VCaP (cell line): ENCODE measurements around the gene RGS11.

Experiments
- H3K27ac ChIP-seq: fragments of 450-650 bp; 2 replicates; pipeline ENCODE4 v1.5.1; 2017
- TF ChIP-seq, protein P1 (sequence below): fragments of 450-650 bp; conservative IDR thresholded peaks from 2 replicates; pipeline ENCODE4 v1.5.1; 2017; ENCODE audit warnings: mild to moderate bottlenecking, moderate library complexity

RGS11 gene

DNA sequence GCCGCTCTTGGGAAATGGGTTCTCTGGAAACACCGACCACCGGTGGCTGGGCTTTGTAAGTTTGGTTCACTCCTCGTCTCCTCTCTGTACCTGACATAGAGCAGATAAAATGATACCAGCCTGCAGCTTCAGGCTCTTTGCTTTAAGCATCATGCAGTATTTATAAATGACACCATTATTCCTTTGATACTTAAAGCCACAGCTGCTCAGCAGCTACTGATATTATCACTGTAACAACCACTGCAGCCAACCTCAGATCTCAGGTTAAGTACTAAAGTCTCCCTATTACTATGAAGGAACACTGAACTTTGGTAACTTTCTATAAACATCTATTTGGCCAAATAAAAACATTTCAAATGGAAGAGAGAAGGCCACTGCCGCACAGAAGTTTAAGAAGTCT lies 41.8 kb upstream of the RGS11 start:
- no peak overlapping the region for H3K27ac ChIP-seq
- TF ChIP-seq, protein P1, sequence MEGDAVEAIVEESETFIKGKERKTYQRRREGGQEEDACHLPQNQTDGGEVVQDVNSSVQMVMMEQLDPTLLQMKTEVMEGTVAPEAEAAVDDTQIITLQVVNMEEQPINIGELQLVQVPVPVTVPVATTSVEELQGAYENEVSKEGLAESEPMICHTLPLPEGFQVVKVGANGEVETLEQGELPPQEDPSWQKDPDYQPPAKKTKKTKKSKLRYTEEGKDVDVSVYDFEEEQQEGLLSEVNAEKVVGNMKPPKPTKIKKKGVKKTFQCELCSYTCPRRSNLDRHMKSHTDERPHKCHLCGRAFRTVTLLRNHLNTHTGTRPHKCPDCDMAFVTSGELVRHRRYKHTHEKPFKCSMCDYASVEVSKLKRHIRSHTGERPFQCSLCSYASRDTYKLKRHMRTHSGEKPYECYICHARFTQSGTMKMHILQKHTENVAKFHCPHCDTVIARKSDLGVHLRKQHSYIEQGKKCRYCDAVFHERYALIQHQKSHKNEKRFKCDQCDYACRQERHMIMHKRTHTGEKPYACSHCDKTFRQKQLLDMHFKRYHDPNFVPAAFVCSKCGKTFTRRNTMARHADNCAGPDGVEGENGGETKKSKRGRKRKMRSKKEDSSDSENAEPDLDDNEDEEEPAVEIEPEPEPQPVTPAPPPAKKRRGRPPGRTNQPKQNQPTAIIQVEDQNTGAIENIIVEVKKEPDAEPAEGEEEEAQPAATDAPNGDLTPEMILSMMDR: no peak

DNA sequence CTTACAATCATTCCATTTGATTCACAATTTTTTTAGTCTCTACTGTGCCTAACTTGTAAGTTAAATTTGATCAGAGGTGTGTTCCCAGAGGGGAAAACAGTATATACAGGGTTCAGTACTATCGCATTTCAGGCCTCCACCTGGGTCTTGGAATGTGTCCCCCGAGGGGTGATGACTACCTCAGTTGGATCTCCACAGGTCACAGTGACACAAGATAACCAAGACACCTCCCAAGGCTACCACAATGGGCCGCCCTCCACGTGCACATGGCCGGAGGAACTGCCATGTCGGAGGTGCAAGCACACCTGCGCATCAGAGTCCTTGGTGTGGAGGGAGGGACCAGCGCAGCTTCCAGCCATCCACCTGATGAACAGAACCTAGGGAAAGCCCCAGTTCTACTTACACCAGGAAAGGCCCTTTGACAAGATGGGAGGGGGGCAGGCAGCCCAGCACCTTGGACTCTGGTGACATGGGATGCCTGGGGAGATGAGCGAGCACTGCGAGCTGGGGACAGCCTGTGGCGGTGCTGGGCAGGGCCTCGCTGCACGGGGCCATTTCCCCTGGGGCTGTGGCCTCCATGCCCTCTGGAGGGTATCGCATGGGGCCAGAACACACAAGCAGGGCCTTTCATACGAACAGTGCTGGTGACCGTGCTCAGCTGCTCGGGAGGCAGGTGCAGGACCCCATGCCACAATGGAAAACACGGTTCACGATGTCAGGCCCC lies 41.2 kb upstream of the RGS11 start:
- H3K27ac ChIP-seq: no peak overlapping the region
- TF ChIP-seq, protein P1: no peak

DNA sequence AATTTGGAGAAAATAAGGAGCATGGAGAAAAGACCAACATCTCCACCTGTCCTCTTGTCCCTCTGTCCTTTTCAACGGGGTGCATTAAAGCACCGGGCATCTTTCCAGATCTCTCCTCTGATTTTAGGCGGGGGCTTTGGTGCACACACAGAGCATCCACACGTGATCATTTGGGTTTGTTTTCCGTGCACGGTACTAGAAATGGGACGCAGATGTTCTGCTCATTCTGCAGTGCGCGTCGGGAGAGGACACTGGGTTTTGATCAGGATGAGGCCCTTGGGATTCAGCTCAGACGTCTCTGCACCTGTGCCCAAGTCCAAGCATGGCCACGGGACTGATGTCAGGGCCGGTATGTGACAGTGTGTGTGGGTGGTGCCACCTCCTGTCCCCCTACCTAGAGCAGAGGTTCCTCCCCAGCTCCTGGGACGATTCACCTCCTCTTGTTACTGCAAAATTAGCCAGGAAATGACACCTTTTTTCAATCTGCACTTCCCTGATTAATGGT lies 39.1 kb upstream of the RGS11 start:
- TF ChIP-seq, protein P1: no peak
- H3K27ac ChIP-seq: no peak overlapping the region

DNA sequence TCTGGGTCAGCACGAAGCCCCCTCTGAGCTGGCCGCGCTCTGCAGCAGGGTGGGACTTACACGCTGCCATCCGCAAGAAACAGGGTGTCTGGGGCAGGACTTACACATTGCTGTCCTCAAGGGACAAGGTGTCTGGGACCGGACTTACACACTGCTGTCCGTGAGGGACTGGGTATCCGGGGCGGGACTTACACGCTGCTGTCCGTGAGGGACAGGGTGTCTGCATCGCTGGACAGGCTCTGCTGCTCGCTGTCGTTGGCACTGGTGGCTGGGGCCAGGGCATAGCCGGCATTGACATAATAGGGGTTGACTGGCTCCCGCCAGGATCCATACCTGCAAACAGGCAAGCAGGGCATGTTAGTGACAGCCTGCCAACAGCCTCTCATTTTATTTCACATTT lies 38.6 kb upstream of the RGS11 start:
- no peak overlapping the region for H3K27ac ChIP-seq
- TF ChIP-seq, protein P1: no peak

DNA sequence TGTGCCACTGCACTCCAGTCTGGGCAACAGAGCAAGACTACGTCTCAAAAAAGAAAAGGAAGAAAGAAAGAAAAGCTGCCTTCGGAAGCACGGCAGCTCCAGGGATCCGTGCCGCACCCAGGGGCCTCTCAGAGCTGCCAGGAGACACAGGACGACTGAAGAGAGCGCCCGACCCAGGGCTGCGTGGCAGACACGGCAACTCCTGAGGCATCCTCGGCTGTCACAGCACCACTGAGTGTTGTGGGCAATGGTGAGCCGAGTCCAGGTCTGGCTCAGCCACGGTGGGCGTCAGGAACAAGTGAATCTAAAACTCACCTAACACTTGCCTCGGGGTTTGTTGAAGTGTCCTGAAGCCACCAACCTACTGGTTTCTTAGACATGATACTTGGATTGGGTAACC lies 36.0 kb upstream of the RGS11 start:
- no peak overlapping the region for H3K27ac ChIP-seq

DNA sequence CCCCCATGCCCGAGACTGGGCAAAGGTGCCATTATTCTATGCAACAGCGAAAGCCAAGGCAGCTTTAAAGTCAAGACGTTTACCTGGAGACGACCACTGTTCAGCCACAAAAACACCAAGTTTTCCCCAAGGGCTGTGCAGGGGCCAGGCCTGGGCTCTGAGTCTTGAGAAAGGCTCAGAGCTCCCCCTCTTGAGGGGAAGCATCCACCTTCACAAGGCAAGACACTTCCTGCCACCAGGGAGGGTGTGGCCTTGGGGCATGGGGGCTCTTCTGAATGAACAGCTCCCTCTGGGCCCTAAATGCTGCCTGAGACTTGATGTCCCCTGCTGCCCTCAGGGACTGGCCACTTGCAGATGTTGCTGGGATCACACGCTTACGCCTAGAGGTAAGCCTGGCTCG lies 33.7 kb upstream of the RGS11 start:
- TF ChIP-seq, protein P1: no peak
- H3K27ac ChIP-seq: no peak overlapping the region

More for the DNA sequence above, 36.0 kb upstream of the RGS11 start:
- TF ChIP-seq, protein P1: no peak

DNA sequence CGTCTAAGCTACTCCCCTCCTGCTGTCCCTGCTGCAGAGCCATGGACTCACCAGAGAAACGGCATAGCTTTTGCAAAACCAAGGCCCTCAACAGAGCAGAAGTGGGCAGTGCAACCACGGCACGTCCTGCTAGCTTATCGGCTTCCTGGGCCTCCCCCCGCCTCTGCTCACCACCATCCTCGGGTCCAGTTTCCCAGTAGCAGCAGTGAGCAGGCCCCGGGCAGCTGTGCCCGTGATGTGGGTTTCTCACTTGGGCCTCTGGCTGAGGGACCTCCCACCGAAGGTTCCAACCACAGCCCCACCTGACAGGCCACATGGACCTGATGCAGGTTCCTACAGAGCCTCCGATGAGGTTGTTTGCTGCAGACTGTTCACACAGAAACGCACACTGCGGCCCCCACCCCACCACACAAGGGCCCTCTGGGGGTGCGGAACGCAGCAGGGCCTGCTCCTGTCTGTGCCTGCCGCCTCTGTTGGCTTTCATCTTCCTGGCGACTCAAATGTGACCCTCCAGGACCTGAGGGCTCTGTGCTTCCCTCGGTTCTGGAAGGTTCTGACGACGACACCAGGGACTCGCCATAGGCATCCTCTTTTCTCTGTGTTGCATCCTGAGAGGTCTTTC lies 32.1 kb upstream of the RGS11 start:
- H3K27ac ChIP-seq: no peak overlapping the region
- TF ChIP-seq, protein P1: no peak
